ENCODE measurements around the gene CREBRF. TPM values are rescaled to one million over a fixed set of nuclear protein-coding genes. Genes with fewer than 3 reads are reported as not detected.
A peak's percentile ranks its signal among the peaks of the same experiment; 100 is the strongest.
"Not testable (repeated sequence)": the region's sequence is repeated elsewhere in the genome, so short reads cannot be mapped to it uniquely, and the experiment has no call there.

The CREBRF gene
- total RNA-seq, 1 donor from 2014 or later = 20.2 TPM

DNA sequence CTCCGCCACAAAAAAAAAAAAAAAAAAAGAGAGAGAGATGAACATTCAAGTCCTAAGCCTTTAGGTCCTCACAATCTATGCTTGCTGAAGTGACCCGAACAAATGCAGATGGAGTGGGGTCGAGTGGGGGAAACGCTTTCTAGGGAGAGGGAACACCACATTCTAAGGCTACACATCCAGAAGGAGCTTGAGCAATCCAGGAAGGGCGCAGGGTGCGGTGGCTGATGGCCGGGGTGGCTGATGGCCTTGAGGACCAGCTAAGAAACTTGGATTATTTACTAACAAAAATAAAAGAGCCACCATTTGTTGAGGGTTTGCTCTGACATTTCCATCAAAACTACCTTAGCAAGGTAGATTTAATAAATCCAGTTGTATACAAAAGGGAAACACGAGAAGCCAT is 87.4 kb downstream of the CREBRF start:
- no peak for DNase-seq (ENCODE audit: low spot score)
- intact Hi-C loops (cut with DNase I) = loop anchor here (5.0 to 10.0 kb wide), 2 partner anchors 161 to 429 kb away; partner anchors contain the start of gene ATP6V0E1

DNA sequence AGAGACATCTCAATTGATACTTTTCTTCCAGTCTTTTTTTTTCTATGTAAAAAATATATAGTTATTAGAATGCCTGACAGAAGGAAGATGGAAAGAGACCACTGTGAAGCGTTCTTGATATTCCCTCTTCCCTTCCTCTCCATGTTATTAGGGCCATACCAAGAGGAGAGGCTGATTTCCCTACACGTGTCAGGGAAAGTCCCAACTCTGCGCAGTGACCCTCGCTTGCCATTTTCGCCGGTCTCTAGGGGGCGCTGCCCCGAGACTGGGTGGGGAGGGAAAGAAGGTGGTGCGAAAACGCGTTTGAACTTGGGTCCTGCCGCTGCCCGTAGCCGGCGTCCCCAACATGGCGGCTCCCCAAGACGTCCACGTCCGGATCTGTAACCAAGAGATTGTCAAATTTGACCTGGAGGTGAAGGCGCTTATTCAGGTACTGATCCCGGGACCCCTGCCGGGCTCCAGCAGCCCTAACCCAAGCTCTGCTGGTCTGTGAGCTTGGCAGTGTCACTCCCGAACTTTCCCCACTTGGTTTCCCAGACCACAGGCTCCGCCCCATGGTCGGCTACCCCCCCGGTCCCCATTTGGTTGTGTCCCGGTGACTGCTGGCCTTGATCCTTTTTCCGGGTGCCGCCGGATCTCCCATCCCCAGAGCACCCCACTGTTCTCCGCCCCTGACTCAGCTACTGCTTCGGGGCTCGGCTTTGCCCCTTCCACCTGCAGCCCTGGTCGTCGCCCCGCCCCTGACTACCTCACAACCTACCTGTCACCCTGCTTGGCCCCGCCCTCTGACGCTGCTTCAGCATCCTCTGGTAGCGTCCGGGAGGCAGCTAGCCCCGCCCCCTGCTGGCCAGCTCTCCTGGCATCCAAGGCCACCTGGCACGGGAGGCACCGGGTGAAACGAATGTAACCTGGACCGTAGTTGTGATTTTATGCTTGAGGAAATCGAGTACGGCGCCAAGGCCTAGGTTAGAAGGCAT is 88.3 kb downstream of the CREBRF start, which contains the start of gene BNIP1:
BNIP1 (plus strand) TSS at position 332 of the 977 bp plus-strand sequence; CDS start at position 347, 15 bp downstream.
- intact Hi-C loops (cut with DNase I) = loop anchor here (5.0 to 10.0 kb wide), 2 partner anchors 162 to 430 kb away; partner anchors contain the start of gene ATP6V0E1
- DNase-seq (ENCODE audit: low spot score) = peak; percentile 95

DNA sequence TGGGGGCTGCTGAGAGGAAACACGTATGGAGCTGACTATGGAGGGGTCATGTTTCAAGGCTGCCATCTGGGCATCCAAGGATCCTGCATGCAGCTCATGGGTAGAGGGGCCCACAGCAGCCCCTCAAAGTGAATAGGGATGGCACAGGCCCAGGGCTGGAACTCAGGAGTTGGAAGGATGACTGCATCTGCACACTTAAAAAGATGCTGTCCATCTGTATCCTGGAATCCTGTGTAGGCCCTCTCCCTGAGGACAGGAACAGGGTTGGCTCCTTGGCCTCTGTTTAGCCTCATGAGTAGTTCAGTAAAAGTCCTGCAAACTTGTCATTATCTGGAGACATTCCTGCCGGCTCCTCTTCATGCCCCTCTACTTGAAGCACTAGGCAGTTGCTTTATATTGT is 92.2 kb downstream of the CREBRF start:
- no peak for DNase-seq (ENCODE audit: low spot score)
- intact Hi-C loops (cut with DNase I) = loop anchor here (10.0 kb wide), 1 partner anchor 434 kb away; no protein-coding TSS in a partner anchor

DNA sequence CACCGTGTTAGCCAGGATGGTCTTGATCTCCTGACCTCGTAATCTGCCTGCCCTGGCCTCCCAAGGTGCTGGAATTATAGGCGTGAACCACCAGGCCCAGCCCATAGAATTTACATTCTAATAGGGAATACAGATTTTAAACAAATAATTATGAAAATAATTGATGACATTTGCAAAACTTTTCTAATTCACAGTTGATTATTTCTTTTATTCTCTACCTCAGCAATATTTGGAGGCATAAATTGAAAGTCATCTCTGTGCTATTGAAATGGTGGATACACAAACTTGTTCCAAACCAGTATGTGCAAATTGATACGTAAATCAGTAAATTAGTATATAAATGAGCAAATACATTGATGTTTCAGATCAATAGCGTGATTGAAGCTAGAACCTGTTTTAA is 96.4 kb downstream of the CREBRF start:
- DNase-seq (ENCODE audit: low spot score) = no peak
- intact Hi-C loops (cut with DNase I) = no loop called here

DNA sequence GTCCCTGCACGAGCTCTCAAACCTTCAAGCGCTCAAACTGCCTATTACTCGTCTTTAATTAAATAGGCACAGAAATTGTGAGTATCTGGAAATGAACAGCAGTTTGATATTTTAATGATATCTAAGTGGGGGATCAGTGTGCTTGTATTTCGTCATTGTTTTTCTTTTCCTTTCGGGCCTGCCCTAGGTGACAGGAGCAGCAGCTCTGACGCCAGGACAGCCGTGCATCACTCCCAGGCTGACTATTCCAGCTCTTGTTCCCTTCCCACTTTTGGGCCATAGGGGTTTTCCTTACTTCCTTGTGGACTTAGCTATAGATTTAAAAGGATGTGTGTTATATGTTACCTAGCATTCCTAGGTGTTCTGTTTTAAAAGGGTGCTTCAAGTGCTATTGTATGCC is 97.7 kb downstream of the CREBRF start:
- intact Hi-C loops (cut with DNase I) = no loop called here
- DNase-seq (ENCODE audit: low spot score) = no peak

DNA sequence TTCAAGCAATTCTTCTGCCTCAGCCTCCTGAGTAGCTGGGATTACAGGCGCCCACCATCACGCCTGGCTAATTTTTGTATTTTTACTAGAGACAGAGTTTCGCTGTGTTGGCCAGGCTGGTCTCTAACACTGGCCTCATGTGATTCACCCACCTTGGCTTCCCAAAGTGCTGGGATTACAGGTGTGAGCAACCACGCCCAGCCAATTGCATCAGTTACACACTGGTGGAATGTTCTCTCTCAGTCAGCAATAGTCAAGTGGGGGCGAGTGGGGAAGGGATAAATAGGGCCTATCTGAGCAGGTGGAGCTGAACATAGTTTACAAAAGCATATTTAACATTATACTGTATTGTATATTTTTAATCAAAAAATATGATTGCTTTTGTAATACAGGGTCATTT is 98.5 kb downstream of the CREBRF start:
- intact Hi-C loops (cut with DNase I) = not testable (repeated sequence)

DNA sequence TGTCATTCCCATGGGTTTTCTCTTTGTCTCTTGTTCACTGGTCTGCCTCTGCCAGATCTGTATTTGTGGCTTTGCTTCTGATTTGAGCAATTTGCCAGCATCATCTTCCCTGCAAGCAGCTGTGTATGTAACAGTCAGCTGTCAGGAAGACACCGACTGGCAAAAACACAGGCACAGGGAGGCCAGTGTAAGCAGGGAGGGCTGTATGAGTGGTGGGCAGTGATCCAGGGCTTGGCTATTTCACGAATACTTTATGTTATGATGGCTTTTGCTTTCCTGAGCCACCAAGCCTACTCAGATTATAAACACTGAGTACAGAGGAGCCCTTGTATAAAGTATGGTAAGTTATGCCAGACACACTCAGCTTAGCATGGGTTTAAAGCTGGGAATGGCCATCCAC is 99.8 kb downstream of the CREBRF start:
- DNase-seq (ENCODE audit: low spot score) = no peak
- intact Hi-C loops (cut with DNase I) = no loop called here

More for the DNA sequence above, 98.5 kb downstream of the CREBRF start:
- not testable (repeated sequence) for DNase-seq (ENCODE audit: low spot score)

DNA sequence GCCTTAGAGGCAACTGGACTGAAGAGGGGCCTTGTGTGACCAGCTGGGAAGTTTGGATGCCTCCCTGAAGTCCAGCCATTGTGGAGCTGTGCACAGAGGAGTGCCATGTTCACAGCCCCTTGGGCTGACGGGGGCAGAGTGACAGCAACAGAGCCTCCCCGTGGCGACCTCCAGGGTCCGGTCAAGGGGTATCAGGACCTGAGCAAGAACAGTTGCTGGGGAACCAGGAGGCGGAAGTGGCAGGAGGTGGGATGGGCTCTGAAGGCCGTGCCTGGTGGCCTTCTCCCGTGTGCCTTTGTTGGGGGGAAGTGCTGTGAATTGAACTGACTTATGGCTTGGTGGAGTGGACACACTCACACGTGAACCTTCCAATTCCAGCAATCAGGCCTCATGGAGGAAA is 102.2 kb downstream of the CREBRF start:
- intact Hi-C loops (cut with DNase I) = no loop called here

DNA sequence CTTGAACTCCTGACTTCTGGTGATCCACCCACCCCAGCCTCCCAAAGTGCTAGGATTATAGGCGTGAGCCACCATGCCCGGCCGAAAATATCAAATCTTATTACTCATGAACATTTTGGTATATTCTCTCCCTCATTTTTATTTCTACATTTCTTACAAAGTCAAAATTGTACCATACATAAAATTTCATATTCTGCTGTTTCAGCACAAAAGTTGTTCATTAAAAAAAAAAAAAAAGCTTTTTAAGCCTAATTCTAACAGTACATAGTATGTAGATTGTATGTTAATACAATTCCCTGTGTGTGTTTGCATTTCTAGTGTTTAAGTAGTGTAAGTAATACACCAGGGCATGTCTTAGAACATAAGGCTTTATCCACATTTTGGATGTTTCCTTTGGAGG is 103.1 kb downstream of the CREBRF start:
- intact Hi-C loops (cut with DNase I) = no loop called here
- DNase-seq (ENCODE audit: low spot score) = no peak

More for the DNA sequence above, 102.2 kb downstream of the CREBRF start:
- DNase-seq (ENCODE audit: low spot score) = no peak

DNA sequence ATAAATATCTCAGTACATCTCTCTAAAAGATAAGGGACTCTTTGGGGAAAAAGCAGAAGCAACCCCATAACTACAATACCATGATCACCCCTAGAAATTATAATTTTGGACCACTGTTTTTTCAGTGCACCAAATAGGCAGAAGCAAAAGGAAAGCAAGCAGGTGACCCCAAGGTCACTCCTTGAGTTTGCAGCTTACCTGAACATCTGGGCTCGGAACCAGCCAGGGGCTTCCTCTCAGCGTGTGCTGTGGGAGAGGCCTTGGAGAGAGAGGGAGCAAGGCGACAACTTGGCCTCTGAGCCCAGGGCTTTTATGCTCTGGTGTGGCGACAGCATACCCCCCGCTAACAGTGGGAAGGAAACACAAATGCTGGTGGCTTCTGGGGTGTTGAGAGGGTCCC is 105.0 kb downstream of the CREBRF start:
- intact Hi-C loops (cut with DNase I) = no loop called here
- DNase-seq (ENCODE audit: low spot score) = no peak

DNA sequence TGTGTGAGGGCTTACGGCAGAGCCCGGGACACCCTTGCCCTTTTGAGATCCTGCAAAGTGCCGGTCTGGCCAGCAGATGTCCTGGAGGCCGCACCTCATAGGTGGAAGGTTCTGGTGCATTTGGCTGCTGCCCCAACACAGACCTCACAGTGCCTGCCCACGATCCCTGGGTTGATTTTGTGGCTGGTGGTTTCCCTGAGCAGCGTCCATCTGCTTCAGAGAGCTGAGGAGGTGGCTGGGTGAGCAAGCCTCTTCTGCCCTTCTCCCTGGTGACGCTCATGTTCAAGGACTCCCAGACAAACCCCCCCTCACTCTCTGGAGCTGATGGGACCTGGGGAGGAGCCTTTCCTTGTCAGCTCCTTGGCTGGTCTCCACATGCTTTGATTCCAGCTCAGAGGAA is 107.1 kb downstream of the CREBRF start:
- no peak for DNase-seq (ENCODE audit: low spot score)
- intact Hi-C loops (cut with DNase I) = no loop called here

DNA sequence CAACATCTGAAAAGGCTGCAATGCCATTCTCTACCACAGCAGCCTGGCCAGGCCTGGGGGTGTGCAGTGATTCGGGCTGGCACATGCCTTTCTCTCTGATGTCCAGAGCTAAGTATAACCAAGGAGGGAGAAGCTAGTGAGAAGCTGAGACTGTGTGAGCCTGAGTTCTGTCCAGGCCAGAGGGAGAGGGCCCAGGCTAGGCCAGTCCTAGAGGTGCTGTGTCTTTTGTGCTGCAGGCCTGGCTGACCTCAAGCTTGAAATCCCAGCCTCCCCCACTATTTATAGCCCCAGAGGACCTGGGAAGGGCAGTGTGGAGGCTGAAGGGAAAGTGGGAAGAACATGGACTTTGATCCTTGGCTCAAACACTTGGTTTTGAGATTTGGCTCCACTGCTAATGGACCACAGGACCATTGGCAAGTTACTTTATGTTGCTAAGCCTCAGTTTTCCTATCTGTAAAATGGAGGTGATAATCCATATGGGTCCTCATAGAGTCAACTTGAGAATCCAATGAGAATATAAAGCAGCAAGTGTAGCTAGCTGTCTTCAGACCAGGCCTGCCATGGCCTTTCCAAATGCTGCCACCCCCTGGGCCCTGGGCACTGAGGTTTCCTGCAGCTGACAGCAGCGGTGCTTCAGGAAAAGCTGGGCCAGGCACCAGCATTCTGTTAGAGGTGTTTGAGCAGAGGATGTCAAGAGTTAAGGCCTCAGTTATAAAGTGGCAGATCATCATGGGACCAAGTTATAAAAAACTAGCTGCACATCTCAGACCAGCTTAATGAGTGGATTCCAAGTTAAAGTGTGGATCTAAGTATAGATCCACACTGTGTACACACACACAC is 109.2 kb downstream of the CREBRF start:
- intact Hi-C loops (cut with DNase I) = loop anchor here (1.0 to 5.0 kb wide), 2 partner anchors 62 to 117 kb away; no protein-coding TSS in a partner anchor
- no peak for DNase-seq (ENCODE audit: low spot score)

DNA sequence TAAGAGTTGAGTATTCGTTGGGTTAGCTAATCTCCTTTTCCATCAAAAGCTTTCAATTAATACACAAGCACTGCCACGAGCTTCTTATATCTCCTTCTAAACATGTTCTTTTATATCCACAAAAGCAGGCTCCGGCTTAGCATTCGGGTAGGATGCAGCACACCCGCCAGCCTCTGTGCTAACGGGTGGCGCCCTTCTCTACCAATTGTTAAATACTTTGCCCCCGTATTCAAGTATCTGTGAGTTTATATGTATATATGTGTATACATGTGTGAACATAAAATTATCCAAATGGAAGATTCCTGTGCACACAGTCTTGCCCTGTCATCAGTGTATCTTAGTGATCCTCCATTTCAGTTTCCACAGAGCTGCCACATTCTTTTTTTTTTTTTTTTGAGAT is 116.0 kb downstream of the CREBRF start:
- intact Hi-C loops (cut with DNase I) = no loop called here
- no peak for DNase-seq (ENCODE audit: low spot score)

DNA sequence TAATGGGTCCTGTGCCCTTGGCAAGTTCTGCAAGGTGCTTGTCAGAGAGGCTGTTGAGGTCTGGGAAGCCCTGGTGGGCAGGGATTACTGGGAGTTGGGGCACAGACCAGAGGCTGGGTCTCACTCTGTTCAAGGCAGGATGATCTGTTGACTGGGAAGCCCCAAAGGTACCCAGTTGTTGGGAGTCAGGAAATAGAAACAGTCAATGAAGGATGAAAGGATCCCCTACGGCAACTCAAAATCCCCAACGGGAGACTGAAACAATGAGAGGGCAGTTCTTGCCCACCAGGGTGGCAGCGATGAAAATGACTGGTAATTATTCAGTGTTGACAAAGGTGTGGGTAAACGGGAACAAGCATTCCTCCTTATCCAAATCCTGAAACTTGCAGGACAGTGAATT is 119.4 kb downstream of the CREBRF start:
- intact Hi-C loops (cut with DNase I) = no loop called here
- DNase-seq (ENCODE audit: low spot score) = no peak

DNA sequence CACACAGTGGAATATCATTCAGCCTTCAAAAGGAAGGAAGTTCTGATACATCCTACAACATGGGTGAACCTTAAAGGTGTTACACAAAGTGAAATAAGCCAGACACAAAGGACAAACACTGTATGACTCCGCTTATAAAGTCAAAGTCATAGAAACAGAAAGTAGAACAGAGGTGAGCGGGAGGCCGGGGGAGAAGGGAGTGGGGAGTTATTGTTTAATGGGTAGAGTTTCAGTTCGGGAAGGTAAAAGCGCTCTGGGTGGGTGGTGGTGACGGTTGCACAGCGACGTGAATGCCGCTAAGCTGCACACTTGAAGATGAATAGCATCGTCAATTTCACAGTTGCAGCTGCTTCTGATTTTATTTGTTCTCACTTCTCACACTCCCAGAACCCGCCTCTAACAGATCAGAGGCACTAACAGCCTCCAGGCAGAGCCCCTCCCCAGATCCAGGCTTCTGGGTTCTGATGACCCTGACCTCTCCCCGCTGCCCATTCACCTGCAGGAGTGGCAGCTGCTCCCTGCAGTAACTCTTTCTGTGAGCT is 122.3 kb downstream of the CREBRF start:
- no peak for DNase-seq (ENCODE audit: low spot score)
- intact Hi-C loops (cut with DNase I) = no loop called here

DNA sequence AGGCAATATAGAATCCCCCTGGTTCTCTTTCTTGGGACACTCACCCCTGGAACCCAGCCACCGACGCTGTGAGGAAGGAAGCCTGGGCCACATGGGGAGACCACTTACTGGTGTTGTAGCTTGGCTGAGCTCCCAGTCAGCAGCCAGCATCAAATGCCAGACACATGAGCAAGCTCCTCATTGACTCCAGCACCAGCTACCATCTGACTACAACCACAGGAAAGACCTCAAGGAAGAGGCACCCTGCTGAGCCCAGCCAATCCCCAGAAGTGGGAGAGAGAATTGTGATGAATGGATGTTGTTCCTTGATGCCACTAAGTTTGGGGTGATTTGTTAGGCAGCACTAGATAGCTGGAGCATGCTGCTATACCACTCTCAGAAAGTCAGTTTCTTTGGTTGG is 124.2 kb downstream of the CREBRF start:
- no peak for DNase-seq (ENCODE audit: low spot score)
- intact Hi-C loops (cut with DNase I) = no loop called here

DNA sequence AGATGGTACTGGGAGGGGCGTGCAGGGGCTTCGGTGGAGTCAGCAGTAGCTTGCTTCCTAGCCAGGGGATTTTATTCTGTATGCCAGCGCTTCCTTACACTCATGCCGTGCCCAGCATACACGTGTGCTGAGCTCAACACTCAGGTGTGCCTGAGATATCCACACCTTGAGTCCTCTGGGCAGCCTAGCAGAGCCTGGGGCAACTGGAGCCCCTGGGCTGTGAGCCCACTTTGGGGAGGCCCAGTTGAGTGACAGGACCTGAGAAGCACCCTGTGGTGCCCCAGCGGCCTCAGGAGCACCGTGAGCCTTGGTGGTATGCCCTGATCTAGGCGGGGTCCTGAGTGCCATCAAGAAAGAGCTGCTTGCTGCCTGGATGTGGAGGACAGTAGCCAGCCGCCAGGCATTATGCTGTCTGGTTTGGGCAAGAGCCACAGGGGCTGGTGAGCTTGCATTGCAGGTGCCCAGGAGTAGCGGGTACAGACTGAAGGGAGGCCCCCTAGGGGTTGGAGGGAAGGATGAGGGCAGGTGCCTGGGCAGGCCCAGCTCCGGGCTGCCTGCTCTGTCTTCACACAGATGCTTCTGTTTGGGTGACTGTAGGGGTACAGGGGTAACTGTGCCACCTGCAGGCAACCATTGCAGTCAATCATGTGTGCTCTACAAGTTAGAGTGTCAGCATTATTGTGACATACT is 131.0 kb downstream of the CREBRF start:
- intact Hi-C loops (cut with DNase I) = no loop called here

DNA sequence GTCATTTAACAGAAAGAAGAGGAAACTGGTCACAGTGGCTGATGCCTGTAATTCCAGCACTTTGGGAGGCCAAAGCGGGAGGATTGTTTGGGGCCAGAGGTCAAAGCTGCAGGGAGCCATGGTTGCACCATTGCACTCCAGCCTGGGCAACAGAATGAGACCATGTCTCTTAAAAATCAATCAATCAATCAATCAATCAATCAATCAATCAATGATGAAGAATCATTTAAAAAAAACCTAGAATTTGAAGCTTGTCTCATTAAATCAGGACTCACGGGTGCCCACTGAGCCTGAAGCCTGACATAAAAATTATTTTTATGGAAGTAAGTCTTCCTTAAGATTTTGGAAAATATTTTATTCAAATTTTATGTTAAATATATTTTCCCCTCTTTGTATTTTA is 132.1 kb downstream of the CREBRF start:
- no peak for DNase-seq (ENCODE audit: low spot score)
- intact Hi-C loops (cut with DNase I) = no loop called here

More for the DNA sequence above, 131.0 kb downstream of the CREBRF start:
- no peak for DNase-seq (ENCODE audit: low spot score)
